Spinal cord (tissue), 10 donors: ENCODE data around the gene TOMM34. TPM values are rescaled to one million over a fixed set of nuclear protein-coding genes. Genes with fewer than 3 reads are reported as not detected.

Source experiments
- DNase-seq, 6 donors: peaks; one replicate each; pipeline versions ENCODE4 v3.0.0 to v3.0.0-alpha.2; 2013 to 2015; ENCODE audit warnings: low spot score in 6 of 6, low read depth in 4 of 6
- H3K27ac ChIP-seq: one replicate; pipeline ENCODE4 v1.5.1; 2013; ENCODE audit warnings: low read depth, low read length, control low read depth
- H3K27me3 ChIP-seq: one replicate; pipeline ENCODE4 v1.6.1; 2013; ENCODE audit warnings: low read length; ENCODE audit not compliant: control insufficient read depth, insufficient read depth
- H3K36me3 ChIP-seq: one replicate; pipeline ENCODE4 v1.6.1; 2013; ENCODE audit warnings: low read length; ENCODE audit not compliant: control insufficient read depth, insufficient read depth
- H3K4me1 ChIP-seq: one replicate; pipeline ENCODE4 v1.6.1; 2013; ENCODE audit warnings: low read length; ENCODE audit not compliant: control insufficient read depth, insufficient read depth
- H3K4me3 ChIP-seq: one replicate; pipeline ENCODE4 v1.5.1; 2013; ENCODE audit warnings: low read depth, low read length, control low read depth
- H3K9me3 ChIP-seq: one replicate; pipeline ENCODE4 v1.6.1; 2013; ENCODE audit warnings: low read length; ENCODE audit not compliant: control insufficient read depth, insufficient read depth
- WGBS: methylation state at CpG from one replicate; pipeline ENCODE4 v1.1.5; 2013; ENCODE audit warnings: missing lambda C conversion rate; ENCODE audit not compliant: insufficient coverage; 5-methylcytosine and 5-hydroxymethylcytosine counted together
- polyA plus RNA-seq, 2 donors: library from polyadenylated mRNA; unstranded; fragments of 120-200 nt; gene quantifications; one replicate each; pipeline ENCODE4 v1.2.1, GENCODE V29; 2013; ENCODE audit not compliant: insufficient read length in 2 of 2
- small RNA-seq: library from RNA; depleted of rRNA; stranded (forward); fragments of <200 nt; gene quantifications from one replicate; pipeline ENCODE3, GENCODE V24; 2014; ENCODE audit warnings: low replicate concordance
- total RNA-seq, 2 donors: library from RNA; depleted of rRNA in 1 of 2; stranded (reverse); fragments of 120-200 nt in 1 of 2; fragments of >200 nt in 1 of 2; gene quantifications; one replicate each; pipeline versions ENCODE4 v1.2.3 to v1.2.4, GENCODE V29; 2013 to 2014
- donor health status: healthy.

Gene TOMM34
- total and polyA plus RNA-seq, 4 donors: 10.8 to 28.5 (median 25.9) TPM

GRCh38 chr20:44901974-44902373 is 58.2 kb downstream of the TOMM34 start:
- WGBS: no CpG with 5 or more reads among the region's 2 CpGs
- Histone ChIP-seq H3K9me3 (no peaks in the 10 kb centered on the region), H3K27ac (no peak overlapping the region), H3K36me3 (peaks cover 14% of the 10 kb centered on the region), H3K27me3 (no peaks in the 10 kb centered on the region), H3K4me3 (no peak overlapping the region), H3K4me1 (no peaks in the 10 kb centered on the region)
- no peak for DNase-seq

DNA sequence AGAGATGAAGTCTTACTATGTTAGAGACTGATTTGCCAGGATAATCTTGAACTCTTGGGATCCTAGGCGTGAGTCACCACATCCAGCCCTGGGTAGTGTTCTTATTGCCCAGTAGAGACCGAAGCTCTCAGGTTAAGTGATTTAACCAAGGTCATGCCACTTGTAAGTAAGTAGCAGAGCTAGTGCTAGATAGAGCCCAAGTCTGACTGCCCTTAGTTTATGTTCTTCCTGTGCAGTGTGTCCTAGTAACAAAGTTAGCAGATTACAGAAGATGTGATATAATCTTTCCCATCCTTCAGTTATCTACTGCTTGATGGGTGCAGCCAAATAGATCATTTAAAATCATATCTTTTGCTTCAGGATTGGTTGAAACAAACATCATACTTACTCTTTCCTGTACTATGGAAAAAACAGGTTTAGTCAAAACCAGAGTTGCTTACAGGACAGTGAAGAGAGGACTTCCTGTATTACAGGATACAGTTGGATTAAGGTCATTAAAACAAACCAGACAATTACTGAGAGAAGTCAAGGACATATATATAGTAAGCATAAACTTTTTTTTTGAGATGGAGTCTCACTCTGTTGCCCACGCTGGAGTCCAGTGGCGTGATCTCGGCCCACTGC is 59.9 kb downstream of the TOMM34 start:
- no peak overlapping the region for H3K27ac ChIP-seq
- no peaks in the 10 kb centered on the region for H3K27me3 ChIP-seq
- H3K36me3 ChIP-seq: peaks cover 13% of the 10 kb centered on the region
- no peak overlapping the region for H3K4me3 ChIP-seq
- no peaks in the 10 kb centered on the region for H3K9me3 ChIP-seq
- no peaks in the 10 kb centered on the region for H3K4me1 ChIP-seq
- no peak for DNase-seq
- WGBS: 96% methylated on average over 4 of the region's 5 CpGs

GRCh38 chr20:44897133-44897532 is 63.1 kb downstream of the TOMM34 start:
- Histone ChIP-seq H3K27ac (no peak overlapping the region), H3K4me3 (no peak overlapping the region), H3K4me1 (no peaks in the 10 kb centered on the region), H3K9me3 (no peaks in the 10 kb centered on the region), H3K36me3 (peaks cover 11% of the 10 kb centered on the region), H3K27me3 (no peaks in the 10 kb centered on the region)
- DNase-seq: no peak
- no CpG with 5 or more reads among the region's 1 CpG for WGBS

- no peak overlapping the region for H3K27ac ChIP-seq
- no peaks in the 10 kb centered on the region for H3K27me3 ChIP-seq
- 100% methylated on average over 1 of the region's 1 CpG for WGBS
- H3K4me1 ChIP-seq: no peaks in the 10 kb centered on the region
- DNase-seq: no peak
- H3K36me3 ChIP-seq: peaks cover 8% of the 10 kb centered on the region
- no peak overlapping the region for H3K4me3 ChIP-seq
- H3K9me3 ChIP-seq: no peaks in the 10 kb centered on the region
Measured at GRCh38 chr20:44896583-44896982, 63.6 kb downstream of the TOMM34 start.

DNA sequence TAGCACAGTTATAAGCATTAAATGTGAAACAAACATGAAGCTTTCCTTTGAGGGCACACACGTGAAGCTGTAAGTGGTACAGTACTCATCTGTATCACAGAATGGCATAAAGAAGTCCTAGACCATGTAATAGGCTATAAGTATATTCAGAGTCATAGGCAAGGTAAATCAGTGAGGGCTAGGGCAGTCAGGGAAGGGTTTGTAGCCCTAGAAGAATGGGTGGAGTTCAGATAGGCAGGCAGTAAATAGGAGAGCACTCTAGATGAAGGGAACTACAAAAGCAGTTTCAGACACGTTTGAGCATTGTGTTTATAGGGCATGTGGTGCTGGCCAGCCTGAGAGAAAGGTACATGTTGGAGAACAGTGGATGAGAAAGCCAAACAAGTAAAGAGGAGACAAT is 65.2 kb downstream of the TOMM34 start:
- no peaks in the 10 kb centered on the region for H3K27me3 ChIP-seq
- WGBS: 67% methylated on average over 1 of the region's 2 CpGs
- DNase-seq: no peak
- no peak overlapping the region for H3K4me3 ChIP-seq
- H3K36me3 ChIP-seq: peaks cover 5% of the 10 kb centered on the region
- no peaks in the 10 kb centered on the region for H3K4me1 ChIP-seq
- H3K27ac ChIP-seq: no peak overlapping the region
- H3K9me3 ChIP-seq: no peaks in the 10 kb centered on the region

Small RNA genes lying within 50 kb of the gene (small RNA-seq; reads per million reads assigned to genes)
- gene RF00019: not detected

Other genes starting within 250 kb of the TOMM34 start
- gene CCN5, start 245.0 kb downstream of the TOMM34 start, total RNA-seq: under 1 TPM; 0.17 to 0.20 TPM
- gene CCN5, start 245.0 kb downstream of the TOMM34 start, polyA plus RNA-seq: under 1 TPM; 0.32 to 0.50 TPM
- gene KCNK15, start 214.5 kb downstream of the TOMM34 start, total RNA-seq: under 1 TPM; 0.30 to 0.55 TPM
- under 1 TPM; 0.15 to 0.19 TPM for gene KCNK15, start 214.5 kb downstream of the TOMM34 start, polyA plus RNA-seq
- gene RIMS4, start 149.9 kb downstream of the TOMM34 start, total RNA-seq: 10 to 100 TPM; 12.4 to 24.5 TPM
- 10 to 100 TPM; 50.9 to 51.2 TPM for gene RIMS4, start 149.9 kb downstream of the TOMM34 start, polyA plus RNA-seq
- gene YWHAB, start 74.7 kb downstream of the TOMM34 start, total RNA-seq: 100 to 1,000 TPM; 139 to 258 TPM
- gene YWHAB, start 74.7 kb downstream of the TOMM34 start, polyA plus RNA-seq: 100 to 1,000 TPM; 276 to 381 TPM
- gene PABPC1L, start 50.3 kb downstream of the TOMM34 start, total RNA-seq: 10 to 100 TPM; 12.0 to 15.4 TPM
- 10 to 100 TPM; 27.2 to 58.0 TPM for gene PABPC1L, start 50.3 kb downstream of the TOMM34 start, polyA plus RNA-seq
- 10 to 100 TPM; 20.7 to 36.5 TPM for gene STK4, start 6.1 kb upstream of the TOMM34 start, total RNA-seq
- 10 to 100 TPM; 13.5 to 15.3 TPM for gene STK4, start 6.1 kb upstream of the TOMM34 start, polyA plus RNA-seq
- gene KCNS1, start 140.7 kb upstream of the TOMM34 start, total RNA-seq: 1 to 10 TPM; 4.0 to 6.4 TPM
- gene KCNS1, start 140.7 kb upstream of the TOMM34 start, polyA plus RNA-seq: 1 to 10 TPM; 7.0 to 7.9 TPM
- gene WFDC5, start 154.8 kb upstream of the TOMM34 start, total RNA-seq: under 1 TPM in 1 of 2 donors, not detected in 1; 0.28 TPM
- gene WFDC5, start 154.8 kb upstream of the TOMM34 start, polyA plus RNA-seq: under 1 TPM; 0.33 to 0.57 TPM
- gene WFDC12, start 164.1 kb upstream of the TOMM34 start, total RNA-seq: not detected
- not detected for gene WFDC12, start 164.1 kb upstream of the TOMM34 start, polyA plus RNA-seq
- not detected for gene PI3, start 214.5 kb upstream of the TOMM34 start, total RNA-seq
- gene PI3, start 214.5 kb upstream of the TOMM34 start, polyA plus RNA-seq: not detected
- gene SEMG1, start 246.6 kb upstream of the TOMM34 start, total RNA-seq: not detected
- gene SEMG1, start 246.6 kb upstream of the TOMM34 start, polyA plus RNA-seq: not detected